HG02623 (cell line): Measurements from ENCODE around the gene COX11.
A peak's percentile ranks its signal among the peaks of the same experiment; 100 is the strongest.

Experiments
- ATAC-seq: cut with Tn5 transposase; IDR thresholded peaks from one replicate; pipeline ENCODE4 v1.9.1; 2021; ENCODE audit warnings: moderate library complexity; ENCODE audit not compliant: unreplicated experiment

COX11 gene

DNA sequence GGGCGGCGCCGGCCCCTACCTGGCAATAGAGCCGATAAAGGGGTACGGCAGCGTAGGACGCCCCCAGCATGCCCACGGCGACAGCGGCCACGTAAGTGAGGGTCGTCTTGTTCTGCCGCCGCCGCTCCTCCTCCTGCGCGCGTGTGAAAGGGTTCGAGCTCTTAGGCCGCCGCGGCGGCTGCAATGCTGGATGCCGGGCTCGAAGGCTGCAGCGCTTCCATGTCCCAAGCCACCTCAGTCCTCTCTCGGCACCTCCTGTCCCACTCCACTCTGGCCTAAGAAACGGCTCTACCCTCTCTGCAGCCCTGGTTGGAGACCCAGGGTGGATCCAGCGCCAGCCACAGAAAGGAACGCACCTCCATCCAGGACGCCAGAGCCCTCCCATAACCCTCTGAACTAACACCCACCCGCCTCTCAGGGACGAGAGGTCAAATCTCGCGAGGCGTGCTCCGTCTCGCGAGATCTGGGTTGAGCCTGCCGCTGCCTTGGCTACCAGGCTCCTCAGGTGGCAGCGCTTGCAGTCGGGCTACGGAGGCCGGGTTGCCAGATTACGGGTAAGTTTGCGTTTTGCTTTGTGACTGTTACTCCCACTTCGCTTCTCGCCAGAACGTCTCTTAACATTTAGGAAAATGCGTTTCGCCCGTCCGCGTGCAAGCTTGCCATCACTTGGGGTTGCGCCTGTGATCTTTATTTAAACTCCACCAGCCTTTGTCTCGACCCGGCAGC lies at the start of gene COX11, which contains the start of gene STXBP4:
TSS of gene COX11 (minus strand) at position 393 of the 726 bp plus-strand sequence. CDS start at position 385, 8 bp downstream.
TSS of gene STXBP4 (plus strand) at position 504 of the 726 bp plus-strand sequence. CDS start 17,455 bp downstream, outside the sequence.
- ATAC-seq: peak; percentile 91

GRCh38 chr17:55005520-55005919 lies 37.1 kb upstream of the COX11 start:
- no peak for ATAC-seq

DNA sequence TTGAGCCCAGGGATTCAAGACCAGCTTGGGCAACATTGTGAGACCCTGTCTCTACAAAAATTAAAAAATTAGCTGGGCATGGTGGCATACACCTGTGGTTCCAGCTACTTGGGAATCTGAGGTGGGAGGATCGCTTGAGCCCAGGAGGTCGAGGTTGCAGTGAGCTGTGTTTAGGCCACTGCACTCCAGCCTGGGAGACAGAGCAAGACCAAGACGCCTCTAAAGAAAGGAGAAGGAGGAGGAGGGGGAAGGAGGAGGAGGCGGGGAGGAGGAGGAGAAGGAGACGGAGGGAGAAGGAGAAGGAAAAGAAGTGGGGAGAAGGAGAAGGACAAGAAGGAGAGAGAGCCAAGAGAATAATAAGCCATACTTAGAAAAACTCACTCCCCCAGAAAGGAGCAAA lies 36.0 kb upstream of the COX11 start:
- ATAC-seq: no peak

DNA sequence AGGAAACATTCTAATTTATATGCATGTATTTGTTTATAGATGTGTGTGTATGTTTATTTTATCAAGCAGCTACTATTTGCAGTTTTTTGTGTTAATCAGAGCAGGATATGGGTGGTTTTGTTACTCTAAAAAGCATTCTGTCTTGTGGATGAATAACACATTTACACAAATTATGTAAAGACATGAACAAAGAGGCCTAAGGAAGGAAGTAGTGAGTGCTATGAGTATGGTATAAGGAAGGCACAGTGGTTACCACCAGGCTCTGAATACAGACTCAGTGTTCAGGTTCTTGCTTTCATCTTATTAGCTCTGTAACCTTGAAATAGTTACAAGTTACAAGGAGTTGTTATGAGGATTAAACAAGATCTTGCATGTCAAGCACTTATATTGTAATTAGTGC lies 34.0 kb upstream of the COX11 start:
- ATAC-seq: no peak

GRCh38 chr17:54996441-54996840 lies 28.0 kb upstream of the COX11 start:
- ATAC-seq: no peak

DNA sequence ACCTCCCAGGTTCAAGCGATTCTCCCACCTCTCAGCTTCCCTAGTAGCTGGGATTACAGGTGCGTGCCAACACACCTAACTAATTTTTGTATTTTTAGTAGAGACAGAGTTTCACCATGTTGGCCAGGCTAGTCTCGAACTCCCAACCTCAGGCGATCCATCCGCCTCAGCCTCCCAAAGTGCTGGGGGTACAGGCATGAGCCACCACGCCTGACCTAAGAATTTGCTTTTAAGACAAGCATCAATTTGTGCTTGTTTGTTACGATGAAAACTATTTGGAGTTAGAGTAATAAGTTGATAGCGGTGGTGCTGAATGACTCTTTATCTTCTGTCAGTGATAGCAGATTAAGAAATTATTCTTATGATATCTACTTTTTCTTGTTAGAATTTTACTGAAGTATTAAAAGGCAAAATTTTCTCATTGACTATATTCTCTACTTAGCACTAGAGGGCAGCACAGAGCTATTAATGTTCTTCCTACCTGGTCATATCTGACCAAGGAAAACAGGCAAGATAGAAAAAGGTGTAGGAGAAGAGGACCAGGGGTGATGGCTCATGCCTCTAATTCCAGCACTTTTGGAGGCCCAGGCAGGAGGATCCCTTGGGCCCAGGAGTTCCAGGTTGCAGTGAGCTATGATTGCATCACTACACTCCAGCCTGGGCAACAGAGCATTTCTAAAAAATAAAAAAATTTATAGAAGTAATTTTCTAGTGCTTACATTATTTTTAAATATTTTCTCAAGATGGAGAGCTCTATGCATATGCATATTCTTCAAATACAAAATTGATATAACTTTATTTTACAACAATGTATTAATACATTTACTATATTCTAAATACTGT lies 24.6 kb upstream of the COX11 start:
- no peak for ATAC-seq

DNA sequence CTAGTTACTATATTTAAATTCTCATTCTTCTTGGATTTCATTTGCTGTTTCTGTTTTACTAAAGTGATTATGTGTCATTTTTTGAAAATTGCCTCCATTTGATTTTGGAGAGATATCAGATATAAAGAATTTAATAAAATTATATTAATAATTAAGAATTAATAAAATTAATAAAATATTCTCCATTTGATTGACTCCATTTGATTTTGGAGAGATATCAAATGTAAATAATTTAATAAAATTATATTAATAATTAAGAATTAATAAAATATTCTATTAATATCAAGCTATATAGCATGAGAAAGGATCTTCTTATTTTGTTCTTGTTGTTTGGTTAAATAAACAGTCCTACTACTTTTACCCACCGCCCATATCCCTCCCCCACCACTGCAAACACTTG lies 23.1 kb upstream of the COX11 start:
- ATAC-seq: no peak

DNA sequence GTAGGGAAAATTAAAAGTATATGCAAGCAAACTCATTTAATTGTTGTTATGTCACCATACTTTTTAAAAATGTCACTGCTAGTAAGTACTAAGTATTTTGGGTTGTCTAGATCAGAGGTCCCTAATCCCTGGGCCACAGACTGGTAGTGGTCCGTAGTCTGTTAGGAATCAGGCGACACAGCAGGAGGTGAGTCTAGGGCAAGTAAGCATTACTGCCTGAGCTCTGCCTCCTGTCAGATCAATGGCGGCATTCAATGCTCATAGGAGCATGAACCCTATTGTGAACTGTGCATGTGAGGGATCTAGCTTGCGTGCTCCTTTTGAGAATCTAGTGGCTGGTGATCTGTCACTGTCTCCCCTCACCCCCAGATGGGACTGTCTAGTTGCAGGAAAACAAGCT lies 21.7 kb upstream of the COX11 start:
- ATAC-seq: no peak

GRCh38 chr17:54985476-54985875 lies 17.0 kb upstream of the COX11 start:
- ATAC-seq: no peak

DNA sequence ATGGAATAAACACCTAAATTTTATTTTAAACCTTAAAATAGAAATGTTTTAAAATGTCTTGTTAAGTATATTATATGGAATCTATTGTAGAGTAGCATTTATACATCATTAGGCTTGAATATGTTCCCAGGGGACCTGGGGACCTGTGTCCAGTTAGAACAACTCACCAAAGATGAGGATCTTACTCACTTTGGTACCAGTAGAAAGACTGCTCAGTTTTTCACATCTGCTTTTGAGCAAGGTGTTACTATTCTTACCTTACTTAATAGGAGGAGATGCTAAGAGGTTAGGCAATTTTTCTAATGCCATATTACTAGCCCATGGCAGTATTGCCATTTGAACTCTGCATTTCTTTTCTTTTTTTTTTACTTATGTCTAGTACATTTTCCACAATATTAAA lies 14.8 kb upstream of the COX11 start:
- no peak for ATAC-seq

DNA sequence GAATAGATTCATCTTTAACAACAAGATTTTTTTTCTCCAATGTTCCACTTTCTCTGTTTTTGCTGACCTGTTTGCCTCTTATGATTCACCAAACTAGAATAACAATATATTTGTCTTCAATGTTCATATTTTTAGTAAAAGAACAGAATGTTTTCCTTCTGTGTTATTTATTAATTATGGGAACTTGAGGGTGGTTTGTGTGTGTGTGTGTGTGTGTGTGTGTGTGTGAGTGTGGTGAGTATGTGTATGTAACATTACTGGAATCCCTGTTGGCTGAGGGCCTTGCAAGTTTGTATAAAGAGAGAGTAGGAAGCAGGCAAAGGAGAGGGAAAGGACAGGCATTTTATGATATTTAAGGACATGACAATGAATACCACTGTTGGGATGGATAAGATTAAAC lies 13.9 kb upstream of the COX11 start:
- no peak for ATAC-seq

DNA sequence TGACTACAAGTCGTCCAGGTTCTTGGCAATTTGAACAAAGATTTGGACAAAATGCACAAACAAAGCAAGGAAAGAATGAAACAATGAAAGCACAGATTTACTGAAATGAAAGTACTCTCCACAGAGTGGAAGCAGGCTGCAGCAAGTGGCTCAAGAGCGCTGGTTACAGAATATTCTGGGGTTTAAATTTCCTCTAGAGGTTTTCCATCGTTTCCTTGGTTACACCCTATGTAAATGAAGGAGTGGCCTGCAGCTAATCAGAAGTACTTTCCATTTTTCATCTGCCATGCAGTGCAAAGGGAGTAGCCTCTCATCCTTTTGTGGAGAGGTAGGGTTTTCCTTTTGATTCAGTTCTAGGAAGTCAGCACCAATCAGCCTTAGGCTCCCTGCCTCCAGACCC lies 11.9 kb upstream of the COX11 start:
- ATAC-seq: no peak

DNA sequence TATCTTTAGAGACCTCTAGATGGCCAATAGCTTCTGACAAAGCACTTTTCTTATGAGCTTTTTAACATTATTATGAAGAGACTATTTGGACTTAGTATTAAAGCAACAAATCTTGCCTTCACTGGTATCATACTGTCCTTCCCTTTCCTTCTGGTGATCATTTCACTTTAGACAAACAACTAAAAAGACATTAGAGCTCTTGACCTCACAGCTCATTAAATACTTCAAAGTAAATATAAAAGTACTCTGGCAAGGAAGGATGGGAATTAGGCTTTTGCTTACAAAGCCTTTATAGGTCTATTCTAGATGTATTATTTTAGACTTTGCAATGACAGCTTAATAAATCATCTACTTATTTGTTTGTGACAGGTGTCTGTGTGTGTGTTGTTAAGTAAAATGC lies 11.2 kb upstream of the COX11 start:
- ATAC-seq: no peak

DNA sequence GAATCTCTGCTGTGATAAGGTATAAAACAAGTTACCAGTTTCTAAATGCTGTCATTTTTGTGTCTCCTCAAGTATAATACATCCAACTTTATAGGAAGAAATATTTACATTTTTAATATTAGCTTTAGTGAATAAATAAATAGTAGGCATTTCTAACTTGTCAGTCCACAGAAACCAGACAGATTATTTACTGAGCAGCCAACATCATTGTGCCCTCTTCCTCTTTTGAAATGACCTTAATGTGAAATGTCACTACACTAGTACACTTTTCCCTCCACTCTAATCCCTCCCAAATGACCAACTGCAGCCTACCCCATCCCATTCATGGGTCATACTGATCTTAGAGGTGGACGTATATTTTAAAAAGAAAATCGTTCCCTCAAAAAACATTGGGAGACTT lies 9.3 kb upstream of the COX11 start:
- ATAC-seq: no peak

- no peak for ATAC-seq
Measured at GRCh38 chr17:54976316-54976715, 7.9 kb upstream of the COX11 start.

DNA sequence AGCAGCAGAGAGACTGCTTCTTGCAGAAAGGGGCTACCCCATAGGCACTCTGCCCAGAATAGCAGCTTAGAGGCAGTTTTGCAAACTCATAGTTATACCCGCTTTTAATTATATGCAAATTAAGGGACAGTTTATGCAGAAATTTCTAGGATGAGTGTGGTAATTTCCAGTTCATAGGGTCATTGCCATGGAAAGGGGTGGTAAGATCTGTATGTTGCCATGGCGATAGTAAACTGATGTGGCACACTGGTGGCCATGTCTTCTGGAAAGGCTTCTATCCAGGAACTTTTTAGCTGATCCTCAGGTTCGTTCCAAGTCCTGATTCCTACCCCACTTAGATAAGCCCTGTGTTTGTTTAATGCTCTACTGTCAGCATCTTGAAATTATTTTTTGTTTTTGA lies 6.3 kb upstream of the COX11 start:
- no peak for ATAC-seq

DNA sequence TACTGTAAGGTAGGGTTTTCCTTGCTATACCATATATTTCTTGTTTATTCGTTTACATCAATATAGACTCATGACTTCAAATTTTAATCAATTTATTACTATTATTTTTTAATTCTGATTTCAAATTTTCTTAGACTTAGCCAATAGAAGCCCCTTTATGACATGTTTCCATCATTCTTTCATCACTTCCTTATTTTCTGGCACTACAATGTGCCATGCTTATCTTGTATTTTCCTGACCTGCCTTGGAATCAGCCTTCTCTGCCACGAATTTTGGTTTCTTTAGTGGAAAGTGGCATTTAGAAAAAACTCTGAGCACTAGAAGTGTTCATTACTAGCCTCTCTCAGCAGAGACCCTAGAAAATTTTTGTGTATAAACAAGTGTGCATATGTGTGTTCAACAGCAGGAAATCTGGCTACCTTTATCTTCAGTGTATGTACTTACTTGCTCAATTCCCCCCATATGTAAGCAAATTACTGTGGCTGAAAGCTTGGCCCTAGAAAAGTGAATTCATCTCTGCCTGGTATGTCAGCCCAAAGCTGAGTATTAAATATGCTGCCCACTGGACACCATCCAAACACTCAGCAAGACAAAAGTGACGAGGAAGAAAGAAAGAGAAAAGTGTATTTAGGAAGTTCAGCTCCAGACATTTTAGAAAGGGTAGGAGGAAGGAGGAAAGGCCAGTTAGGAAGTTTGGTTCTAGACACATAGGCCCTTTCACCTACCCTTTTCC lies 4.1 kb upstream of the COX11 start:
- ATAC-seq: no peak

- ATAC-seq: no peak
Measured at GRCh38 chr17:54971901-54972300, 3.4 kb upstream of the COX11 start.

DNA sequence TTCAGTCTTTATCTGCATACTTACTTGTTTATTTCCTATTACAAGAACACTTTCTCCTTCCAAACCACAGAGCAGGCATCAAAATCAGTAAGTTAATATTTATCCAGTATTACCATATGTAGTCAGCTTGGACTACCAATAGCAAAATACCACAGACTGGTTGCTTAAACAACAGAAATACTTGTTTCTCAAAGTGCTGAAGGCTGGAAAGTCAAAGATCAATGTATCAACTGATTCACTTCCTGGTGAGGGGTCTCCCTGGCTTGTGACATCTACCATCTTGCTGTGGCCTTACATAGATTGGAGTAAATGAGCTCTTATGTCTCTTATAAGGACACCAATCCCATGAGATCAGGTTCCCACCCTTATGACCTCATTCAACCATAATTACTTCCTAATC lies 2.7 kb upstream of the COX11 start:
- no peak for ATAC-seq

- no peak for ATAC-seq
Measured at GRCh38 chr17:54969658-54970572, 1.5 kb upstream of the COX11 start.

DNA sequence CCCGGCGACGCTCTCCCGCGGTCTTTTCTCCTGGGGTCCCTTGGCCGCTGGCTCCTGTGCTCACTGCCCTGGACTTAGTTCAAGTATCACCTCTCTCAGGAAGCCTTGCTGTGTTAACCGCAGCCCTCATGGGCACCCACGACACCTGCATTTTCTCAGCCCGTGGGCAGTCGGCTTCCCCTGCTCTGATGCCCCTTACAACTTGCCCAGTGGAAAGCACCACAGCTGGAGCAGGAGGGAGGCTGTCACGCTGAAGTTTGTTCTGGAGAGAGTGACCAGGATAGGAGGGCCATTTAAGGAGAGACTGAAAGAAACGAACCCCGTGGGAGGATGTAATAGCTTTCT lies 506 bp upstream of the COX11 start:
- peak; percentile 26 for ATAC-seq
